ENCODE results near the gene MRPL16.
"Not testable (repeated sequence)": the region's sequence is repeated elsewhere in the genome, so short reads cannot be mapped to it uniquely, and the experiment has no call there.

The MRPL16 gene

GRCh38 chr11:59807047-59807610 is 3.4 kb downstream of the MRPL16 start:
- no peak for DNase-seq

DNA sequence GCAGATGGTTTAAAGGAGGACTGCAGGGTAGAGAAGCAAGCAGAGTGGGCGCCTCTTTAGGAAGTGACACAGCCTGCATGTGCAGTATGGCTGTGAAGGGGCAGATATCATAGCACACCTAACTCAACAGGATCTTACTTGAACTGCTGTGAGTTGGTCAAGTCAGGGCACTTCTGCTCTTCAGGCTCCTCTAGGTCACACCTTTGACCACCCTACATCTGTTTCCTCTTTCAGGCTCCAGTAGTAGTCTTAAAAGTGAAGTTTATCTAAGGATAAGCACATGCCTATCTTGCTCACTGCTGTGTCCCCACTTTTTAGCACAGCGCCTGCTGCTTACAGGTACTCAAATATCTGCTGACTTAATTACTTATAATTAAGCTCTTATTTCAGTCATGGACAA is 6.5 kb downstream of the MRPL16 start:
- DNase-seq: no peak

DNA sequence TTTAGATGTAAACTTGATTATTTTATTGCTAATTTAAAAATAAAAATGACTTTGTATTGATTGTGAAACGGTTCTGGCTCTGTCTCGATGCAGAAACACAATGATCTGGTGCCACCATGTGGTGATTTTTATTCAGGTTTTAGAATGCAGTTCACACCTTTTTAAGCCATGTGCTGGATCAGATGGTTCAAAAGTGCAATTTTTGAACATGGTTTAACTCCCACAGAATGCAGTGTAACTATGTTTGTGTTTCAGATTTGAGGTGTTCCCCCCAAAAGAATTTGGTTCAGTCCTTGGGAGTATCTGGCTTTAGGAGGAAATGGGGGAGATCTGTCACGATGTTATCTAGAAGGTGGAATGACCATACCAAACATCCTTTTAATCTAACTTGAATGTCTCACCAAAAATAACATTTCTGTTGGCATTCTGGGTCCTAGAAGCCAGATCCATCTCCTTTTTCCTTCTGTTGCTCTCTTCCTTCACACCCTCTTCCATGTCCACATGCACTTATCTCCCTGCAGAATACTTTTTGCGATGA is 7.9 kb downstream of the MRPL16 start:
- peak; percentile 42 for DNase-seq

- peak; percentile 42 for DNase-seq
Observed at GRCh38 chr11:59801981-59802638, 8.5 kb downstream of the MRPL16 start.

DNA sequence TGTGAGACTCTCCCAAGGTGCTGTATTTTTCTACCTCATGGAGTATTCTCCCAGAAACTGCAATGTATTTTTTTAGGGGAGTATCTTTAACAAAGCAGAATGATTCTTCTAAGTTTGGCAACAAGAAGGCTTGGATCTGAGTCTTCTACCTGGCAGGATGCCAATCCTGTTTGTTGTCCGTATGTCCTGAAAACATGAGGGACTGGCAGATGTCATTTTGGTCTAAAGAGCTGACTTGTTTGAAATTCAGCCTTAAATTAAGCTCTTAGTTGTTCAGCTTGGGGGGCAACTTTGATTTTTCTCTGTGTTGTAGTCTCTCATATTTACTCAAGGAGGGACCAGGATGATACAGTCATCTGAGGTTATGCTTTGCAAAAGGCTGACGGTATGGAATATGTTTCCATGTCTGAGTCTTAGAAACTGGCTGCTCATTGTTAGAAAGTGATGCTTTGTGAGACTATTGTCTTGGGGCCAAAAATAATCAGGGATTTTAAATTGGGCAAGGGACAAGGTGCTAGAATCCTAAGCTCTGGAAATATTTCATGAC is 9.3 kb downstream of the MRPL16 start:
- DNase-seq: no peak

GRCh38 chr11:59800390-59801025 is 10.1 kb downstream of the MRPL16 start:
- DNase-seq: no peak

DNA sequence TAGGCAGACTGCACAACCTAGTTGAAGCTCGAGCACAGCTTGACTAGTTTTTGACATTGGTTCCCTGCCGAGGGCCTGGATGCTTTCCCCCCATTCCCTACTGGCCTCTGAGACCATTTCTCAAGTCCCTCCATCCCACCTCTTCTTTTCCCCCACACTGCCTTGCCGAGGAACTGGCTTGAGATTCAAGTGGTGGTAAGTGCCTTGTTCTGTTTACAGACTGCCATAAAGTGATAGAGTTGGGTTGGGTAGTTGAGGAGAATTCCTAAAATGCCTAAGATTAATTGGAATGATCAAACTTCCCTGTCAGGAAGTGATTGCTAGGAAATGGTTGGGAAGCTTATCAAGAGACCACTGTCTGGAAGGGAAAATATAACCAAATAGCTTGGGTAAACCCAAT is 16.2 kb downstream of the MRPL16 start:
- DNase-seq: no peak

DNA sequence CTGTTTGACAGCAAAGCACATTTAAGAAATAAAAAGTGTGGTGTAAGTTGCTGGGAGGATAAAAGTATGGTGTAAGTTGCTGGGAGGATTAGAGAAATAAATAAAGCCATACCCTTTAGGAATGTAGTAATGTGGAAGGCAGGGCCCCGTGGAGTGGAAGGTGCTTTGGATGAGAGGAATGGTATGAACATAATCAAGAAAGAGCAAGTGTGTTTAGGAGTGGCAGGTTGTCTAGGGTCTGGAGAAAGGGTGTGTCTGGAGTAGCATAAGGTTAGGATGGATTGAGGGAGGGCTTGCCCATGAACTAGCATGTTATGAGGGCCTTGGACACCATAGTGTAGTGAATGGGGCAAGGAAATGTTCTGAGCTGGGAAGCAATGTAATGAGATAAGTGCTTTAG is 18.1 kb downstream of the MRPL16 start:
- DNase-seq: no peak

- DNase-seq: no peak
Observed at GRCh38 chr11:59791639-59792038, 18.9 kb downstream of the MRPL16 start.

DNA sequence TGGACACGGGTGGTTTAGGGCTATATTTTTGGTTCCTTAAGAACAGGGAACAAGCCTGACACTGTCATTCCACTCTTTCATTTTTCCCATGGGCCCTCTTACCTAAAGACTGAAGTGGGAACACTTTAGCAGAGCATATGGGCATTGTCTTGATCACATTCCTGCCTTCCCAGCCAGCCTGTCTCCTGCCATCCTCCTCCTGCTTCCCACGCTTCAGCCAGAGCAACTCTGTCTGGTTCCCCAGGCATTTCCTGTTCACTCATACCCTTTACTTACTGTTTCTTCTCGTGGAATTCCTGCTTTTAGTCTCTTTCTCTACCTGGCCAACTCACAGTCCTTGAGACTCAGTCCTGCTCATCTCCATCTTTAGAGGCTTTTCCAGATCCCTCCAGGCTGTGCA is 22.8 kb downstream of the MRPL16 start:
- no peak for DNase-seq

- DNase-seq: no peak
Observed at GRCh38 chr11:59787255-59787588, 23.4 kb downstream of the MRPL16 start.

- DNase-seq: no peak
Observed at GRCh38 chr11:59785818-59786217, 24.8 kb downstream of the MRPL16 start.

GRCh38 chr11:59784441-59784840 is 26.1 kb downstream of the MRPL16 start:
- not testable (repeated sequence) for DNase-seq

GRCh38 chr11:59783632-59784090 is 26.9 kb downstream of the MRPL16 start:
- no peak for DNase-seq

DNA sequence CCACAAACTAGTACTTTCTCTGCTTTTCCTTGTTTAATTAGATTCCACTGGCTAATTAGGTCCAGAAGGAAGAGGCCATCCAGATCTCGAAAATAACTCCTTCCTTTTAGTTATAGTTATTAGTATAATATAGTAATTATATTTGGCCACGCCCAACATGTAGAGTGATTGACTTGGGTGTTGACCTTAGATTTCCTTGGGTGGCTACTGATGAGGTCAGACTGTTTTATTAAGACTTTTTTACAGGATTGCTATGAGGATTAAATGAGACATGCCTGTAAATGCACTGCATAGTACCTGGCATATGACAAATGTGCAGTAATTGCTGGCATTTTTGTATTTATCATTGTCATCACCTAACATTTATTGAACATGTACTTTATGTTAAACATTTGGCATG is 28.5 kb downstream of the MRPL16 start:
- DNase-seq: no peak

GRCh38 chr11:59779487-59779886 is 31.1 kb downstream of the MRPL16 start:
- no peak for DNase-seq

DNA sequence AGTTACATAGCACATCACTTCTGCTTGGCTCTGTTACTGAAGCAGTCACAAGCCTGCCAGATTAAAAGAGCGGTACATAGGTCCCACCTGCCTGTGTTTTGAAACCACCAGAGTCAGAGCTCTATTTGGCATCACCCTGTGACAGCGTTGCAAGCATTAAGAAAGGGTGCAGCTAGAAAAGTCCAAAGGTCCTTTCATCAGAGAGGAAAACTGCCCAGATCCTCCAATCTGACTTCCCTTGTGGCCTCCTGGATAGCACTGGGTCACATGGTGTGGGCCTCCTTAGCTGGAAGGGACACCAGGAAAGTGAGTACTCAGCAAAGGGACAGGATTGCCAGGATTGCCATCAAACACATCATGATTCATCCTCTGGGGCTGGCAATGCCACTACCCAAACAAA is 32.5 kb downstream of the MRPL16 start:
- DNase-seq: no peak

DNA sequence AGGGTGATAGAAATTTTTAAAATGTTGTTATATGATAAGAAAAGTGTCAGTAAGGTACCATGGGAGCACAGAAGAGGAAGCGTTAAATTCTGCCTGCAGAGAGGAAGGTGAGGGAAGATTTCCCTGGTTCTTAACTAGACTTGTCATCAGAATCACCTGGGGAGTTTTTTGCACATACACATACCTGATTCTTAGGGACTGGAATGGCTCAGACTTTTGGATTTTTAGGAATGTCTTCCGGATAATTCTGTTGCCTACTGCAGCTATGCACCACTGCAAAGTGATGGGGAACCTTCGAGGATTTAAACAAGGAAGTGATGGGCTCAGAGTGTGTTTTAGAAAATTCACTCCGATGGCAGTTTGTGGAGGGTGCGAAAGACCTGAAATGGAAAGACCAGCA is 33.5 kb downstream of the MRPL16 start:
- DNase-seq: no peak

- no peak for DNase-seq
Observed at GRCh38 chr11:59776210-59777066, 34.1 kb downstream of the MRPL16 start.

- DNase-seq: no peak
Observed at GRCh38 chr11:59773083-59773440, 37.5 kb downstream of the MRPL16 start.

- DNase-seq: no peak
Observed at GRCh38 chr11:59771605-59772004, 39.0 kb downstream of the MRPL16 start.

DNA sequence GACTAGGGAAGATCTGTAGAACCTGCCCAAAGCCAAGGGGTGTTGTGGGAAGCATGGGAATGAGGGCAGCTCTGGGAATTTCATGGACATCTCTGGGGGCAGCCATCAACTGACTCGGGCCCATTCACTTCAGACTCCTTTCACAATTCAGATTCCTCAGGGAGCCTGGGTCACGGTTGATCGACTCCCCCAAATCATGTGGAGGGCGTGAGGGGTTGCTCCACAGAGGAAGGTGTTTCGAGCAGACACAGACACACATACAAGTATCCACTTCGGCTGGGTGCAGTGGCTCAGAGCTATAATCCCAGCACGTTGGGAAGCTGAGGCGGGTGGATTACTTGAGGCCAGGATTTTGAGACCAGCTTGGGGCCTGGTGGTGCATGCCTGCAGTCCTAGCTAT is 39.7 kb downstream of the MRPL16 start:
- no peak for DNase-seq

DNA sequence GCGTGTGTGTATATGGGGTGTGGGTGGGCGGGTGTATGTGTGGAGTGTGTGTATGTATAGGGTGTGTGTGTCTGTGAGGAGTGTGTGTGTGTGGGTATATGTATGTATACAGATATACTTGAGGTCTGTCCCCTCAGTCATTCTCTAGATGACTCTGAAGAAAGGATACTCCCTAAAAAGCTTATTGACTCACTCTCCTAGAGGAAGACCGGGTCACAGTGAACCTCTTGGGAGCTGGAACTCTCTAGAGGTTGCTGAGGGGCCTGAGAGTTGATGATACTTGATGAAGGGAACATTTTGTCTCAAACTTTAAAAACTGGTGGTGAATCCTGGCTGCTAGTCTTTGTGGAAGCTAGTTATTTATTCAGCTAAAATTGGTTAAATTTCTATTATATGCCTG is 40.3 kb downstream of the MRPL16 start:
- no peak for DNase-seq
